Hematopoietic multipotent progenitor cell treated with erythropoietin and hydrocortisone succinate and interleukin-3 and kit ligand, for 17 days (in vitro differentiated cells): ENCODE data around the gene DOK3.

ENCODE experiments used
- DNase-seq: peaks from one replicate; pipeline ENCODE4 v3.0.0-alpha.2; 2015; ENCODE audit warnings: low spot score

Gene DOK3

GRCh38 chr5:177509381-177509951, at the start of gene DOK3:
DOK3 (minus strand) TSS chr5:177509826; CDS start chr5:177509540, 286 bp downstream.
- DNase-seq = no peak

- DNase-seq = no peak
These were observed 48.2 kb upstream of the DOK3 start for GRCh38 chr5:177557796-177558195.

- DNase-seq = peak; percentile 27
These were observed 47.5 kb upstream of the DOK3 start for GRCh38 chr5:177557041-177557647.

GRCh38 chr5:177555665-177556064, 46.0 kb upstream of the DOK3 start:
- DNase-seq = no peak

- no peak for DNase-seq
These were observed 45.6 kb upstream of the DOK3 start for GRCh38 chr5:177555228-177555627.

- peak; percentile 94 for DNase-seq
These were observed 45.0 kb upstream of the DOK3 start, which contains the start of gene FAM193B for GRCh38 chr5:177554474-177555111. FAM193B (minus strand) TSS chr5:177554563; CDS start chr5:177554458, 105 bp downstream.

GRCh38 chr5:177553671-177554429, 44.2 kb upstream of the DOK3 start:
- peak; percentile 24 for DNase-seq

GRCh38 chr5:177552839-177553455, 43.3 kb upstream of the DOK3 start:
- no peak for DNase-seq

GRCh38 chr5:177550122-177550521, 40.5 kb upstream of the DOK3 start:
- no peak for DNase-seq

GRCh38 chr5:177548495-177548894, 38.9 kb upstream of the DOK3 start:
- no peak for DNase-seq

GRCh38 chr5:177547736-177548135, 38.1 kb upstream of the DOK3 start:
- DNase-seq = no peak

GRCh38 chr5:177546258-177546741, 36.7 kb upstream of the DOK3 start:
- no peak for DNase-seq

GRCh38 chr5:177545487-177546257, 36.0 kb upstream of the DOK3 start:
- DNase-seq = no peak

GRCh38 chr5:177542816-177543465, 33.3 kb upstream of the DOK3 start:
- no peak for DNase-seq

GRCh38 chr5:177540438-177540837, 30.8 kb upstream of the DOK3 start:
- DNase-seq = no peak

GRCh38 chr5:177539411-177539810, 29.8 kb upstream of the DOK3 start:
- DNase-seq = no peak

- no peak for DNase-seq
These were observed 29.2 kb upstream of the DOK3 start for GRCh38 chr5:177538876-177539275.

- DNase-seq = no peak
These were observed 28.0 kb upstream of the DOK3 start for GRCh38 chr5:177537389-177538361.

- no peak for DNase-seq
These were observed 26.8 kb upstream of the DOK3 start for GRCh38 chr5:177536386-177536785.

- DNase-seq = no peak
These were observed 25.5 kb upstream of the DOK3 start for GRCh38 chr5:177535125-177535524.
